Activated CD8-positive, alpha-beta T cell treated with anti-CD3 and anti-CD28 coated beads for 36 hours (primary cell): ENCODE data around the gene OTOP3. TPM values are rescaled to one million over a fixed set of nuclear protein-coding genes. Genes with fewer than 3 reads are reported as not detected.

ENCODE experiments used
- ATAC-seq: fragments of 200-7000 bp; cut with Tn5 transposase; one replicate; pipeline ENCODE4 v1.10.0; 2021; ENCODE audit warnings: mild to moderate bottlenecking, moderate library complexity
- CTCF ChIA-PET: fragments of 350-600 bp; sonication (Branson Sonifier 250); formaldehyde crosslinking; loops from one replicate; lab custom pipeline; 2021; ENCODE audit warnings: antibody characterized with exemption; lab: Charles Lee
- POLR2A ChIA-PET: fragments of 350-600 bp; sonication (Branson Sonifier 250); formaldehyde crosslinking; loops from one replicate; lab custom pipeline; 2021; ENCODE audit warnings: antibody characterized with exemption; lab: Charles Lee
- DNase-seq: peaks from one replicate; pipeline ENCODE4 v3.0.0-alpha.2; 2020
- H3K27ac Mint-ChIP-seq: one replicate; pipeline ENCODE4 v1.8.0; 2021; ENCODE audit warnings: mild to moderate bottlenecking, mixed read lengths
- H3K27me3 Mint-ChIP-seq: one replicate; pipeline ENCODE4 v1.8.0; 2021; ENCODE audit warnings: mixed read lengths
- H3K36me3 Mint-ChIP-seq: one replicate; pipeline ENCODE4 v1.8.0; 2021; ENCODE audit warnings: low read depth, mixed read lengths
- H3K4me1 Mint-ChIP-seq: one replicate; pipeline ENCODE4 v1.8.0; 2021; ENCODE audit warnings: low read depth, mixed read lengths
- H3K4me3 Mint-ChIP-seq: one replicate; pipeline ENCODE4 v1.8.0; 2021; ENCODE audit warnings: mild to moderate bottlenecking, moderate library complexity, mixed read lengths
- H3K9me3 Mint-ChIP-seq: one replicate; pipeline ENCODE4 v1.8.0; 2021; ENCODE audit warnings: mixed read lengths
- CTCF ChIP-seq: fragments of 200-600 bp; IDR thresholded peaks from one replicate; pipeline ENCODE4 v1.8.0; 2022; ENCODE audit warnings: antibody characterized with exemption, mild to moderate bottlenecking
- intact Hi-C: fragments of 100-400 bp; cut with micrococcal nuclease; formaldehyde crosslinking; loops from one replicate; pipeline ENCODE4 v1.10.0; 2022
- total RNA-seq, 2 experiments: library from RNA; stranded (reverse); gene quantifications; one replicate each; pipeline ENCODE4 v1.2.3, GENCODE V29; 2021

OTOP3 gene
- total RNA-seq, 2 experiments from 2014 or later, result not detected

GRCh38 chr17:74953134-74953687, 17.5 kb downstream of the OTOP3 start:
- POLR2A ChIA-PET, result no interaction called here
- Mint-ChIP-seq H3K4me1 (no peaks in the 10 kb centered on the region), H3K27me3 (no peaks in the 10 kb centered on the region), H3K27ac (no peak overlapping the region), H3K9me3 (no peaks in the 10 kb centered on the region), H3K4me3 (no peak overlapping the region), H3K36me3 (no peaks in the 10 kb centered on the region)
- ATAC-seq, result no peak
- no peak for DNase-seq
- CTCF ChIA-PET, result interaction anchor here (1.2 kb wide), 1 partner anchor 91 kb away, joined by 3 read pairs; no protein-coding TSS in a partner anchor
- no peak for TF ChIP-seq CTCF
- intact Hi-C loops, result no loop called here

GRCh38 chr17:74954115-74954514, 18.4 kb downstream of the OTOP3 start:
- no peak overlapping the region for H3K4me3 Mint-ChIP-seq
- no peaks in the 10 kb centered on the region for H3K27me3 Mint-ChIP-seq
- intact Hi-C loops, result no loop called here
- TF ChIP-seq CTCF, result no peak
- DNase-seq (no peak), ATAC-seq (no peak)
- no peaks in the 10 kb centered on the region for H3K9me3 Mint-ChIP-seq
- no peak overlapping the region for H3K27ac Mint-ChIP-seq
- POLR2A ChIA-PET, result interaction anchor here (0.6 kb wide), 1 partner anchor 30 kb away, joined by 3 read pairs; the partner anchor contains the start of gene OTOP2
- no peaks in the 10 kb centered on the region for H3K36me3 Mint-ChIP-seq
- no peaks in the 10 kb centered on the region for H3K4me1 Mint-ChIP-seq
- CTCF ChIA-PET, result no interaction called here

- no peak overlapping the region for H3K4me3 Mint-ChIP-seq
- no peak for TF ChIP-seq CTCF
- ChIA-PET POLR2A (interaction anchor here (0.5 to 0.6 kb wide), 2 partner anchors 31 to 169 kb away, joined by 3 to 4 read pairs; partner anchors contain the start of gene OTOP2), CTCF (interaction anchor here (0.7 to 1.5 kb wide), 3 partner anchors 31 to 164 kb away, joined by 3 read pairs; partner anchors contain the start of gene OTOP2)
- H3K36me3 Mint-ChIP-seq, result no peaks in the 10 kb centered on the region
- DNase-seq (no peak), ATAC-seq (no peak)
- no peaks in the 10 kb centered on the region for H3K4me1 Mint-ChIP-seq
- intact Hi-C loops, result loop anchor here (5.0 kb wide), 1 partner anchor 33 kb away; the partner anchor contains the start of genes OTOP2 and USH1G
- H3K27me3 Mint-ChIP-seq, result no peaks in the 10 kb centered on the region
- H3K9me3 Mint-ChIP-seq, result no peaks in the 10 kb centered on the region
- no peak overlapping the region for H3K27ac Mint-ChIP-seq
These were observed 19.1 kb downstream of the OTOP3 start for GRCh38 chr17:74954665-74955421.

- no peak for TF ChIP-seq CTCF
- intact Hi-C loops, result loop anchor here (5.0 kb wide), 1 partner anchor 34 kb away; the partner anchor contains the start of genes OTOP2 and USH1G
- POLR2A ChIA-PET, result no interaction called here
- DNase-seq, result no peak
- ATAC-seq, result no peak
- Mint-ChIP-seq H3K4me1 (peaks cover 3% of the 10 kb centered on the region), H3K4me3 (no peak overlapping the region), H3K27ac (no peak overlapping the region), H3K27me3 (no peaks in the 10 kb centered on the region), H3K36me3 (no peaks in the 10 kb centered on the region), H3K9me3 (no peaks in the 10 kb centered on the region)
- CTCF ChIA-PET, result interaction anchor here (1.1 to 3.9 kb wide), 7 partner anchors 33 to 165 kb away, joined by 3 to 73 read pairs (median 3); partner anchors contain the start of genes OTOP2 and USH1G
These were observed 20.4 kb downstream of the OTOP3 start for GRCh38 chr17:74956093-74956492.
